ENCODE data around the gene NPC1L1. TPM values are rescaled to one million over a fixed set of nuclear protein-coding genes. Genes with fewer than 3 reads are reported as not detected.

Gene NPC1L1
- total and polyA plus RNA-seq, 2 of the 13 experiments (the other 11 are each of a cell fraction or from before 2014, with no cell fraction given), result 4.8 to 14.5 TPM

DNA sequence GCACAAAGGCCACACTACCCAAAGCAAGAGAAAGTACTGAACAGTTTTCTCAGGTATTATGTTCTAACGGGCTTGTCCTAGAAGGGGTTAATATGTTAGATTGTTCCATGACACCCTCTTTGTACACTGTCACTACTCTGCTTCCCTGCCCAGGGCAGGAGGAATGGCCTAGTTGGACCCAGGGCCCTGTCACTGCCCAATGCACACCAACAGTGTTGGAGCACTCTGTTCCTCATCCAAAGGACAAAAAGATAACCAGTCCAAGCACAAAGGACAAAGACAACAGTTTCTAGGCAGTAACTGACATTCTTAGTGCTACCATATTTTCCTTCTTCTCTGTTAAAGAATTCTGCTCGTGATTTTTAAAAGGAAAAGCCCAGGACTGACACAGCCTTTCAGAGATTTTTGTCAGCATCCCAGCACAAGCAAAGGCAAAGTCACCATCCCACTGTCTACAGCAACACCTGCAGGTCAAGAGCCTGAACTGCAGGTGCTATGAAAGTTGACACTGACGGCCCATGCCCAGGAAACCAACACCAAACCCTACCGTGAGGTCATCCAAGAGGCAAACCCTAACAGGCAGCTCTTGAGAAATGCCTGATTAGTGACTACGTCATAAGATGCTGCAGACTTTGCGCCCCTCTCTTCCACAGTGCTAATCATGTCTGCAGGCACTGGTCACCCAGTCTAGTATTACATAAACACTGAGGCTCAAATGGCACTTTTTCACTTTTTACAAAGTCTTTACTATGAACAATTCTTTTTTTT, 63.9 kb downstream of the NPC1L1 start (continued):
- TF ChIP-seq, protein P1, sequence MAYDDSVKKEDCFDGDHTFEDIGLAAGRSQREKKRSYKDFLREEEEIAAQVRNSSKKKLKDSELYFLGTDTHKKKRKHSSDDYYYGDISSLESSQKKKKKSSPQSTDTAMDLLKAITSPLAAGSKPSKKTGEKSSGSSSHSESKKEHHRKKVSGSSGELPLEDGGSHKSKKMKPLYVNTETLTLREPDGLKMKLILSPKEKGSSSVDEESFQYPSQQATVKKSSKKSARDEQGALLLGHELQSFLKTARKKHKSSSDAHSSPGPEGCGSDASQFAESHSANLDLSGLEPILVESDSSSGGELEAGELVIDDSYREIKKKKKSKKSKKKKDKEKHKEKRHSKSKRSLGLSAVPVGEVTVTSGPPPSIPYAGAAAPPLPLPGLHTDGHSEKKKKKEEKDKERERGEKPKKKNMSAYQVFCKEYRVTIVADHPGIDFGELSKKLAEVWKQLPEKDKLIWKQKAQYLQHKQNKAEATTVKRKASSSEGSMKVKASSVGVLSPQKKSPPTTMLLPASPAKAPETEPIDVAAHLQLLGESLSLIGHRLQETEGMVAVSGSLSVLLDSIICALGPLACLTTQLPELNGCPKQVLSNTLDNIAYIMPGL (CRISPR knock-in tag; IDR thresholded peaks at IDR 0.05; ENCODE audit: borderline replicate concordance in 1 of 2, low read depth in 1 of 2), result 0 out of 4 replicates have a peak, but pooled peaks of 1 of the 2 experiments have one; percentile 42
- TF ChIP-seq ZNF883 (CRISPR knock-in tag; IDR thresholded peaks at IDR 0.05; ENCODE audit: not compliant biosample characterization), result no peak
- TF ChIP-seq NFE2 (CRISPR knock-in tag; IDR thresholded peaks at IDR 0.05), result no peak
- no peak for TF ChIP-seq KMT2B (CRISPR knock-in tag; IDR thresholded peaks at IDR 0.05)
- TF ChIP-seq HOXA5 (CRISPR knock-in tag; IDR thresholded peaks at IDR 0.05), result no peak
- no peak for TF ChIP-seq ZNF83 (CRISPR knock-in tag; IDR thresholded peaks at IDR 0.05; ENCODE audit: borderline replicate concordance)
- TF ChIP-seq POLR2AphosphoS2 (IDR thresholded peaks at IDR 0.05; ENCODE audit: low read depth, low read length), result no peak
- 0 out of 2 replicates have a peak, but pooled peaks have one; percentile 23 for TF ChIP-seq BHLHE40 (IDR thresholded peaks at IDR 0.05; ENCODE audit: low read length)
- TF ChIP-seq, protein P2, sequence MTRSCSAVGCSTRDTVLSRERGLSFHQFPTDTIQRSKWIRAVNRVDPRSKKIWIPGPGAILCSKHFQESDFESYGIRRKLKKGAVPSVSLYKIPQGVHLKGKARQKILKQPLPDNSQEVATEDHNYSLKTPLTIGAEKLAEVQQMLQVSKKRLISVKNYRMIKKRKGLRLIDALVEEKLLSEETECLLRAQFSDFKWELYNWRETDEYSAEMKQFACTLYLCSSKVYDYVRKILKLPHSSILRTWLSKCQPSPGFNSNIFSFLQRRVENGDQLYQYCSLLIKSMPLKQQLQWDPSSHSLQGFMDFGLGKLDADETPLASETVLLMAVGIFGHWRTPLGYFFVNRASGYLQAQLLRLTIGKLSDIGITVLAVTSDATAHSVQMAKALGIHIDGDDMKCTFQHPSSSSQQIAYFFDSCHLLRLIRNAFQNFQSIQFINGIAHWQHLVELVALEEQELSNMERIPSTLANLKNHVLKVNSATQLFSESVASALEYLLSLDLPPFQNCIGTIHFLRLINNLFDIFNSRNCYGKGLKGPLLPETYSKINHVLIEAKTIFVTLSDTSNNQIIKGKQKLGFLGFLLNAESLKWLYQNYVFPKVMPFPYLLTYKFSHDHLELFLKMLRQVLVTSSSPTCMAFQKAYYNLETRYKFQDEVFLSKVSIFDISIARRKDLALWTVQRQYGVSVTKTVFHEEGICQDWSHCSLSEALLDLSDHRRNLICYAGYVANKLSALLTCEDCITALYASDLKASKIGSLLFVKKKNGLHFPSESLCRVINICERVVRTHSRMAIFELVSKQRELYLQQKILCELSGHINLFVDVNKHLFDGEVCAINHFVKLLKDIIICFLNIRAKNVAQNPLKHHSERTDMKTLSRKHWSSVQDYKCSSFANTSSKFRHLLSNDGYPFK (CRISPR knock-in tag; IDR thresholded peaks at IDR 0.05; ENCODE audit: borderline replicate concordance), result no peak
- TF ChIP-seq FOSL2 (CRISPR knock-in tag; IDR thresholded peaks at IDR 0.05), result peak; percentile 20; the same call in 1 of the 2 replicates
- TF ChIP-seq POGZ (CRISPR knock-in tag; IDR thresholded peaks at IDR 0.05), result no peak
- no peak for TF ChIP-seq EED (CRISPR knock-in tag; IDR thresholded peaks at IDR 0.05)
- TF ChIP-seq XRCC5 (optimal IDR thresholded peaks at IDR 0.05; ENCODE audit: low read length), result peak; percentile 38
- TF ChIP-seq CEBPG (CRISPR knock-in tag; IDR thresholded peaks at IDR 0.05), result no peak
- no peak; the same call in 2 of the 3 replicates for TF ChIP-seq MXI1 (IDR thresholded peaks at IDR 0.05; ENCODE audit: borderline replicate concordance, low read depth, low read length)
- no peak for TF ChIP-seq REXO4 (CRISPR knock-in tag; IDR thresholded peaks at IDR 0.05; ENCODE audit: borderline replicate concordance)
- 0 out of 2 replicates have a peak, but pooled peaks have one; percentile 25 for TF ChIP-seq MIXL1 (CRISPR knock-in tag; IDR thresholded peaks at IDR 0.05)
- no peak for TF ChIP-seq ZNF678 (CRISPR knock-in tag; IDR thresholded peaks at IDR 0.05)
- TF ChIP-seq RAD51 (IDR thresholded peaks at IDR 0.05; ENCODE audit: borderline replicate concordance), result no peak
- TF ChIP-seq XBP1 (CRISPR knock-in tag; IDR thresholded peaks at IDR 0.05), result no peak
- 0 out of 2 replicates have a peak, but pooled peaks have one; percentile 26 for TF ChIP-seq RXRB (CRISPR knock-in tag; IDR thresholded peaks at IDR 0.05; ENCODE audit: borderline replicate concordance)
- TF ChIP-seq, protein P3, sequence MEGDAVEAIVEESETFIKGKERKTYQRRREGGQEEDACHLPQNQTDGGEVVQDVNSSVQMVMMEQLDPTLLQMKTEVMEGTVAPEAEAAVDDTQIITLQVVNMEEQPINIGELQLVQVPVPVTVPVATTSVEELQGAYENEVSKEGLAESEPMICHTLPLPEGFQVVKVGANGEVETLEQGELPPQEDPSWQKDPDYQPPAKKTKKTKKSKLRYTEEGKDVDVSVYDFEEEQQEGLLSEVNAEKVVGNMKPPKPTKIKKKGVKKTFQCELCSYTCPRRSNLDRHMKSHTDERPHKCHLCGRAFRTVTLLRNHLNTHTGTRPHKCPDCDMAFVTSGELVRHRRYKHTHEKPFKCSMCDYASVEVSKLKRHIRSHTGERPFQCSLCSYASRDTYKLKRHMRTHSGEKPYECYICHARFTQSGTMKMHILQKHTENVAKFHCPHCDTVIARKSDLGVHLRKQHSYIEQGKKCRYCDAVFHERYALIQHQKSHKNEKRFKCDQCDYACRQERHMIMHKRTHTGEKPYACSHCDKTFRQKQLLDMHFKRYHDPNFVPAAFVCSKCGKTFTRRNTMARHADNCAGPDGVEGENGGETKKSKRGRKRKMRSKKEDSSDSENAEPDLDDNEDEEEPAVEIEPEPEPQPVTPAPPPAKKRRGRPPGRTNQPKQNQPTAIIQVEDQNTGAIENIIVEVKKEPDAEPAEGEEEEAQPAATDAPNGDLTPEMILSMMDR (CRISPR knock-in tag; IDR thresholded peaks at IDR 0.05), result peak; percentile 94
- TF ChIP-seq, protein P4, sequence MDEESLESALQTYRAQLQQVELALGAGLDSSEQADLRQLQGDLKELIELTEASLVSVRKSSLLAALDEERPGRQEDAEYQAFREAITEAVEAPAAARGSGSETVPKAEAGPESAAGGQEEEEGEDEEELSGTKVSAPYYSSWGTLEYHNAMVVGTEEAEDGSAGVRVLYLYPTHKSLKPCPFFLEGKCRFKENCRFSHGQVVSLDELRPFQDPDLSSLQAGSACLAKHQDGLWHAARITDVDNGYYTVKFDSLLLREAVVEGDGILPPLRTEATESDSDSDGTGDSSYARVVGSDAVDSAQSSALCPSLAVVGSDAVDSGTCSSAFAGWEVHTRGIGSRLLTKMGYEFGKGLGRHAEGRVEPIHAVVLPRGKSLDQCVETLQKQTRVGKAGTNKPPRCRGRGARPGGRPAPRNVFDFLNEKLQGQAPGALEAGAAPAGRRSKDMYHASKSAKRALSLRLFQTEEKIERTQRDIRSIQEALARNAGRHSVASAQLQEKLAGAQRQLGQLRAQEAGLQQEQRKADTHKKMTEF (CRISPR knock-in tag; IDR thresholded peaks at IDR 0.05), result 0 out of 2 replicates have a peak, but pooled peaks have one; percentile 25

Measured in HepG2 (cell line).